Embryonic facial prominence (tissue), 1 donor: ENCODE data around the gene C2orf92.

ENCODE experiments used
- DNase-seq: peaks from one replicate; pipeline ENCODE4 v3.0.0-alpha.2; 2016; ENCODE audit errors: extremely low spot score

C2orf92 gene

GRCh38 chr2:97714084-97714949 is 44.8 kb downstream of the C2orf92 start:
- no peak for DNase-seq

- no peak for DNase-seq
Observed at GRCh38 chr2:97714950-97715652, 45.6 kb downstream of the C2orf92 start.

GRCh38 chr2:97715951-97716694 is 46.6 kb downstream of the C2orf92 start:
- no peak for DNase-seq

GRCh38 chr2:97716695-97717612 is 47.4 kb downstream of the C2orf92 start:
- DNase-seq: no peak

GRCh38 chr2:97717613-97717995 is 48.1 kb downstream of the C2orf92 start:
- DNase-seq: no peak

- no peak for DNase-seq
Observed at GRCh38 chr2:97718051-97718882, 48.8 kb downstream of the C2orf92 start.

- DNase-seq: no peak
Observed at GRCh38 chr2:97718942-97719341, 49.4 kb downstream of the C2orf92 start.

GRCh38 chr2:97719362-97720155 is 50.0 kb downstream of the C2orf92 start:
- no peak for DNase-seq

GRCh38 chr2:97720746-97721145 is 51.2 kb downstream of the C2orf92 start:
- DNase-seq: no peak

GRCh38 chr2:97722227-97722626 is 52.7 kb downstream of the C2orf92 start:
- no peak for DNase-seq

- DNase-seq: no peak
Observed at GRCh38 chr2:97723156-97724072, 53.9 kb downstream of the C2orf92 start.

- no peak for DNase-seq
Observed at GRCh38 chr2:97724073-97724410, 54.5 kb downstream of the C2orf92 start.

GRCh38 chr2:97724501-97724900 is 55.0 kb downstream of the C2orf92 start:
- DNase-seq: no peak

- no peak for DNase-seq
Observed at GRCh38 chr2:97724946-97725688, 55.6 kb downstream of the C2orf92 start.

- DNase-seq: no peak
Observed at GRCh38 chr2:97726261-97727064, 57.0 kb downstream of the C2orf92 start.

- DNase-seq: no peak
Observed at GRCh38 chr2:97727296-97727695, 57.8 kb downstream of the C2orf92 start.

- DNase-seq: no peak
Observed at GRCh38 chr2:97728091-97728731, 58.7 kb downstream of the C2orf92 start.
